HL-60 (cell line): ENCODE measurements around the gene ATP8B4.

ENCODE experiments used
- DNase-seq, 2 experiments: peaks; one replicate each; pipeline ENCODE4 v3.0.0-alpha.2; 2010 to 2020; ENCODE audit warnings: low read depth in 1 of 2, low spot score in 1 of 2
- H3K27ac ChIP-seq: fragments of 250-450 bp; sonication (Bioruptor Pico); replicated peaks from 2 replicates; pipeline ENCODE4 v1.5.1; 2020; ENCODE audit warnings: mild to moderate bottlenecking, moderate library complexity
- H3K27me3 ChIP-seq: fragments of 250-450 bp; sonication (Bioruptor Pico); 2 replicates; pipeline ENCODE4 v1.5.1; 2021; ENCODE audit warnings: mild to moderate bottlenecking, moderate library complexity; ENCODE audit not compliant: insufficient read depth, poor library complexity, severe bottlenecking
- H3K4me3 ChIP-seq: replicated peaks from 2 replicates; pipeline ENCODE4 v1.5.1; 2011; ENCODE audit warnings: mild to moderate bottlenecking, control low read depth, low read length; ENCODE audit not compliant: insufficient read depth
- GABPA ChIP-seq: IDR thresholded peaks from 2 replicates; pipeline ENCODE4 v1.6.1; 2012; ENCODE audit warnings: low read depth
- POLR2AphosphoS5 ChIP-seq: IDR thresholded peaks from 2 replicates; pipeline ENCODE4 v1.6.1; 2012; ENCODE audit warnings: low read depth
- SPI1 ChIP-seq: IDR thresholded peaks from 2 replicates; pipeline ENCODE4 v1.6.1; 2012; ENCODE audit warnings: low read depth, mild to moderate bottlenecking, borderline replicate concordance
- TF ChIP-seq, protein P1 (sequence below): IDR thresholded peaks from 2 replicates; pipeline ENCODE4 v1.6.1; 2012; ENCODE audit warnings: low read depth; ENCODE audit not compliant: insufficient replicate concordance
- TF ChIP-seq, protein P2 (sequence below): IDR thresholded peaks from one replicate; pipeline ENCODE4 v1.5.1; 2011; ENCODE audit warnings: low read length, control low read depth, inconsistent platforms; ENCODE audit not compliant: insufficient read depth

The ATP8B4 gene

DNA sequence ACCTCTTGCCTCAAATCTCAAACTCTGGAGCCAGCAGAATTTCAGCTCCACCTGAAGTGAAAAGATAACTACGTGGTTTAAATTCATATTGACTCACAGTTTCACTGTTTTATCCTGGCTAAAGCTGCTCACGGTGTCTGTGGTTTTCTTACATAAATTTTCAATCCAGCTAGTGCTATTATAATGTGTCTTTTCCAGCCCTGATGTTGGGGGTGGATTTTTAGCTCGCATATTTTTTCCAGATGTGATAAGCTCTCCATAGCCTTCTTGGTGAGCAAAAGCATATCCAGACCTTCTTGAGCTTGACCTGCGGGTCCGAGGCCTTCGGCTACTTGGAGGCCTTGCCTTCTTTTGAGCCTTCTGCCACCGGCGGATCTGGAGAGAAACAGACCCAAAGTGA lies 258.9 kb downstream of the ATP8B4 start:
- Histone ChIP-seq H3K4me3 (no peak overlapping the region), H3K27ac (no peak overlapping the region), H3K27me3 (no peaks in the 10 kb centered on the region)
- no peak for DNase-seq
- no peak for TF ChIP-seq POLR2AphosphoS5
- TF ChIP-seq, protein P1, sequence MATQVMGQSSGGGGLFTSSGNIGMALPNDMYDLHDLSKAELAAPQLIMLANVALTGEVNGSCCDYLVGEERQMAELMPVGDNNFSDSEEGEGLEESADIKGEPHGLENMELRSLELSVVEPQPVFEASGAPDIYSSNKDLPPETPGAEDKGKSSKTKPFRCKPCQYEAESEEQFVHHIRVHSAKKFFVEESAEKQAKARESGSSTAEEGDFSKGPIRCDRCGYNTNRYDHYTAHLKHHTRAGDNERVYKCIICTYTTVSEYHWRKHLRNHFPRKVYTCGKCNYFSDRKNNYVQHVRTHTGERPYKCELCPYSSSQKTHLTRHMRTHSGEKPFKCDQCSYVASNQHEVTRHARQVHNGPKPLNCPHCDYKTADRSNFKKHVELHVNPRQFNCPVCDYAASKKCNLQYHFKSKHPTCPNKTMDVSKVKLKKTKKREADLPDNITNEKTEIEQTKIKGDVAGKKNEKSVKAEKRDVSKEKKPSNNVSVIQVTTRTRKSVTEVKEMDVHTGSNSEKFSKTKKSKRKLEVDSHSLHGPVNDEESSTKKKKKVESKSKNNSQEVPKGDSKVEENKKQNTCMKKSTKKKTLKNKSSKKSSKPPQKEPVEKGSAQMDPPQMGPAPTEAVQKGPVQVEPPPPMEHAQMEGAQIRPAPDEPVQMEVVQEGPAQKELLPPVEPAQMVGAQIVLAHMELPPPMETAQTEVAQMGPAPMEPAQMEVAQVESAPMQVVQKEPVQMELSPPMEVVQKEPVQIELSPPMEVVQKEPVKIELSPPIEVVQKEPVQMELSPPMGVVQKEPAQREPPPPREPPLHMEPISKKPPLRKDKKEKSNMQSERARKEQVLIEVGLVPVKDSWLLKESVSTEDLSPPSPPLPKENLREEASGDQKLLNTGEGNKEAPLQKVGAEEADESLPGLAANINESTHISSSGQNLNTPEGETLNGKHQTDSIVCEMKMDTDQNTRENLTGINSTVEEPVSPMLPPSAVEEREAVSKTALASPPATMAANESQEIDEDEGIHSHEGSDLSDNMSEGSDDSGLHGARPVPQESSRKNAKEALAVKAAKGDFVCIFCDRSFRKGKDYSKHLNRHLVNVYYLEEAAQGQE = no peak
- TF ChIP-seq, protein P2, sequence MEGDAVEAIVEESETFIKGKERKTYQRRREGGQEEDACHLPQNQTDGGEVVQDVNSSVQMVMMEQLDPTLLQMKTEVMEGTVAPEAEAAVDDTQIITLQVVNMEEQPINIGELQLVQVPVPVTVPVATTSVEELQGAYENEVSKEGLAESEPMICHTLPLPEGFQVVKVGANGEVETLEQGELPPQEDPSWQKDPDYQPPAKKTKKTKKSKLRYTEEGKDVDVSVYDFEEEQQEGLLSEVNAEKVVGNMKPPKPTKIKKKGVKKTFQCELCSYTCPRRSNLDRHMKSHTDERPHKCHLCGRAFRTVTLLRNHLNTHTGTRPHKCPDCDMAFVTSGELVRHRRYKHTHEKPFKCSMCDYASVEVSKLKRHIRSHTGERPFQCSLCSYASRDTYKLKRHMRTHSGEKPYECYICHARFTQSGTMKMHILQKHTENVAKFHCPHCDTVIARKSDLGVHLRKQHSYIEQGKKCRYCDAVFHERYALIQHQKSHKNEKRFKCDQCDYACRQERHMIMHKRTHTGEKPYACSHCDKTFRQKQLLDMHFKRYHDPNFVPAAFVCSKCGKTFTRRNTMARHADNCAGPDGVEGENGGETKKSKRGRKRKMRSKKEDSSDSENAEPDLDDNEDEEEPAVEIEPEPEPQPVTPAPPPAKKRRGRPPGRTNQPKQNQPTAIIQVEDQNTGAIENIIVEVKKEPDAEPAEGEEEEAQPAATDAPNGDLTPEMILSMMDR = no peak

DNA sequence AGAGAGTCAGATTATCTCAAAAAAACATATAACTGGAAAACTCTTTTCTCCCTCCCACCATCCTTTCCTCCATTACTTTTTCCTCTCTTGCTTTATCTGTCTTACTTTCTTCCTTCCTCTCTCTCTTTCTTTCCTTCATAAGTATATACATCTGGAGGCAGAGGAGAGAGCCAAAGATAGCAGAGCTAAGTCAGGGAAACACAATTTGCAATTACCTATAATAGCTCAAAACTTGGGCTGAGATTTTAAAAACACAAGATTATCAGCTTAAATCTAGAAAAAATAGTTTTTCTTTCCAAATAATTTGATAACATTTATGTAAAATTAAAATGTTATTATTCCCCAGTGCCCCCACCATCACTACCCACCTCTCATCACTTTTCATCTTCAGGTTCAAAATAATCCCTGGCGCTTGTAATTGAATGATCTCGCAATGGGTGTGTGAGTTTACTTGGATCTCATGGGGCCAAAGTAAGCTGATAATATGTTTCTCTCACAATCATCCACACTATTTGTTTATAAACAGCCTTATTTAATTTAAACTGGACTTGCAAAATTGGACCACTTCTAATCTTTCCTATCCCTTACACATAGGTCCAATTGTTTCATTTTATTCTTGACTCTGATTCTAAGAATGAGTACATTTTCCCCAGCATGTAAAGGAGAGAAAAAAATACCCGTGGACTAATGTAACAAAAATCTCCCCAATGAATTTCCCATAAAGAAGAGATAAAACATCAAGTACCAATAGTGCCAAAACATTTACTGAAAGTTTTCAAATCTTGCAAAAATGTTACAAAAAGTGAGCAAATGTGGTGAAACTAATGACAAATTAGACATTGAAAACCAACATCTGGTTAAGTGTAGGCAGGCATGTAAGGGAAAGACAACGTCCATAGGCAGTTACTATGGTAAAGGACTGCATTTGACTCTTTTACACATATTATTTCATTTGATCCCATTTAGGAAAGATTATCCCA lies 261.2 kb downstream of the ATP8B4 start:
- Histone ChIP-seq H3K4me3 (no peak overlapping the region), H3K27ac (no peak overlapping the region), H3K27me3 (no peaks in the 10 kb centered on the region)
- TF ChIP-seq SPI1 = no peak
- TF ChIP-seq, protein P1 = no peak
- TF ChIP-seq, protein P2 = no peak
- no peak for TF ChIP-seq GABPA
- TF ChIP-seq POLR2AphosphoS5 = no peak
- no peak for DNase-seq

GRCh38 chr15:49855917-49856637 lies 263.0 kb downstream of the ATP8B4 start:
- TF ChIP-seq, protein P1 = no peak
- TF ChIP-seq GABPA (no peak), SPI1 (no peak), POLR2AphosphoS5 (no peak)
- TF ChIP-seq, protein P2 = no peak
- H3K27ac ChIP-seq = no peak overlapping the region
- no peak overlapping the region for H3K4me3 ChIP-seq
- peak; percentile 42 to 56 for DNase-seq
- no peaks in the 10 kb centered on the region for H3K27me3 ChIP-seq
